HepG2 (cell line): ENCODE measurements around the gene GRM2. TPM values are rescaled to one million over a fixed set of nuclear protein-coding genes. Genes with fewer than 3 reads are reported as not detected.

Source experiments
- ATAC-seq: fragments of 200-7000 bp; cut with Tn5 transposase; 3 replicates; pipeline ENCODE4 v1.9.1; 2020; ENCODE audit warnings: mild to moderate bottlenecking, moderate library complexity
- BruUV-seq: library from RNA; stranded (reverse); fragments of 400-500 nt; replicated peaks from 2 replicates; lab custom pipeline; 2021; lab: Mats Ljungman, UMichigan
- CTCF ChIA-PET: fragments of 300-600 bp; formaldehyde crosslinking; extraction: SDS; loops from one replicate; lab custom pipeline; 2021; ENCODE audit warnings: low total read pairs, inconsistent platforms, low intra/inter-chr PET ratio; lab: Yijun Ruan, JAX
- POLR2A ChIA-PET: fragments of 350-600 bp; sonication (Branson Sonifier 250); formaldehyde crosslinking; loops from one replicate; lab custom pipeline; 2020; ENCODE audit warnings: antibody characterized with exemption, inconsistent platforms; lab: Yijun Ruan, JAX
- DNase-seq: peaks from one replicate; pipeline ENCODE4 v3.0.0-alpha.2; 2015; ENCODE audit warnings: low spot score
- FAIRE-seq: peaks from 3 replicates; lab custom pipeline; 2011; peaks lifted over from hg19 to GRCh38; lab: Jason Lieb, UNC
- H2AFZ ChIP-seq: one replicate; pipeline ENCODE4 v1.6.1; 2011; ENCODE audit warnings: low read length, inconsistent platforms
- H3K27ac ChIP-seq: fragments of 300-600 bp; 3 replicates; pipeline ENCODE4 v1.8.0; 2011; ENCODE audit warnings: mixed run types, mild to moderate bottlenecking, mixed read lengths, low read length, inconsistent platforms; ENCODE audit not compliant: insufficient read depth; ENCODE audit errors: extremely low read length
- H3K27me3 ChIP-seq, 2 experiments: fragments of 200-600 bp in 1 of 2; 2 replicates in 1 of 2; 3 replicates in 1 of 2; pipeline versions ENCODE4 v1.6.0 to v1.8.0; 2011; ENCODE audit warnings: low read length in 2 of 2, mild to moderate bottlenecking in 2 of 2, moderate library complexity in 2 of 2, inconsistent platforms in 1 of 2; ENCODE audit not compliant: insufficient read depth in 2 of 2, control insufficient read depth in 1 of 2
- H3K36me3 ChIP-seq, 2 experiments: fragments of 200-600 bp in 1 of 2; replicated peaks in 1 of 2; 2 replicates in 1 of 2; 3 replicates in 1 of 2; pipeline versions ENCODE4 v1.5.1 to v1.8.0; 2011; ENCODE audit warnings: low read length in 2 of 2, inconsistent platforms in 1 of 2; ENCODE audit not compliant: insufficient read depth in 2 of 2, control insufficient read depth in 1 of 2
- H3K4me1 ChIP-seq: 2 replicates; pipeline ENCODE4 v1.5.1; 2012; ENCODE audit warnings: low read length, inconsistent platforms; ENCODE audit not compliant: insufficient read depth
- H3K4me2 ChIP-seq: 2 replicates; pipeline ENCODE4 v1.6.0; 2011; ENCODE audit warnings: low read depth, low read length, inconsistent platforms
- H3K4me3 ChIP-seq, 3 experiments: fragments of 200-600 bp in 1 of 3; sonication (generic), shearing (Covaris generic) in 1 of 3; replicated peaks in 1 of 3; 2 replicates each; pipeline ENCODE4 v1.5.1; 2011 to 2016; ENCODE audit warnings: low read length in 3 of 3, inconsistent platforms in 2 of 3, low read depth in 2 of 3, mild to moderate bottlenecking in 2 of 3, control low read depth in 1 of 3, mixed read lengths in 1 of 3; ENCODE audit not compliant: insufficient read depth in 1 of 3
- H3K79me2 ChIP-seq: one replicate; pipeline ENCODE4 v1.6.1; 2011; ENCODE audit warnings: low read length, inconsistent platforms; ENCODE audit not compliant: insufficient read depth
- H3K9ac ChIP-seq: 2 replicates; pipeline ENCODE4 v1.6.0; 2011; ENCODE audit warnings: mild to moderate bottlenecking, low read depth, low read length, inconsistent platforms; ENCODE audit not compliant: insufficient read depth
- H3K9me3 ChIP-seq: 2 replicates; pipeline ENCODE4 v1.5.1; 2012; ENCODE audit warnings: mild to moderate bottlenecking, low read length
- H4K20me1 ChIP-seq: 2 replicates; pipeline ENCODE4 v1.6.0; 2011; ENCODE audit warnings: inconsistent platforms, mild to moderate bottlenecking, low read length, moderate library complexity; ENCODE audit not compliant: insufficient read depth
- ELF1 ChIP-seq: sonication (generic); formaldehyde crosslinking; IDR thresholded peaks from 2 replicates; pipeline ENCODE4 v1.4.0; 2020; ENCODE audit warnings: missing genetic modification reagents
- ELF3 ChIP-seq: IDR thresholded peaks from 2 replicates; pipeline ENCODE4 v1.6.1; 2016; ENCODE audit warnings: missing genetic modification reagents, missing compliant biosample characterization
- HNRNPL ChIP-seq: fragments of 200-400 bp; formaldehyde crosslinking; IDR thresholded peaks from 2 replicates; pipeline ENCODE4 v1.6.1; 2017; ENCODE audit warnings: mild to moderate bottlenecking, low read depth, low read length
- MIER3 ChIP-seq: IDR thresholded peaks from 2 replicates; pipeline ENCODE4 v1.6.1; 2016; ENCODE audit warnings: missing compliant biosample characterization, borderline replicate concordance
- PBX2 ChIP-seq: IDR thresholded peaks from 2 replicates; pipeline ENCODE4 v1.6.1; 2016; ENCODE audit warnings: control low read depth
- ZFP90 ChIP-seq: sonication (generic); formaldehyde crosslinking; IDR thresholded peaks from 2 replicates; pipeline ENCODE4 v1.8.0; 2022; ENCODE audit warnings: missing genetic modification reagents, mild to moderate bottlenecking, inconsistent platforms, borderline replicate concordance
- ZNF263 ChIP-seq: sonication (generic); formaldehyde crosslinking; IDR thresholded peaks from 2 replicates; pipeline ENCODE4 v1.4.0; 2020; ENCODE audit warnings: missing genetic modification reagents
- ZNF562 ChIP-seq: sonication (generic); formaldehyde crosslinking; IDR thresholded peaks from 2 replicates; pipeline ENCODE4 v1.8.0; 2022; ENCODE audit warnings: missing genetic modification reagents, borderline replicate concordance
- ZNF687 ChIP-seq: sonication (generic); formaldehyde crosslinking; IDR thresholded peaks from 2 replicates; pipeline ENCODE4 v1.5.1; 2020; ENCODE audit warnings: mild to moderate bottlenecking, missing genetic modification reagents, moderate library complexity
- WGBS: methylation state at CpG from one replicate; pipeline ENCODE4 v1.1.6; 2017; ENCODE audit warnings: low lambda C conversion rate; 5-methylcytosine and 5-hydroxymethylcytosine counted together
- in situ Hi-C: cut with HindIII; loops from 2 replicates; pipeline ENCODE4 v1.10.0; 2017; ENCODE audit warnings: low pct_unique_long_range_greater_than_20kb; ENCODE audit not compliant: extremely low pct_ligation_motif_present
- intact Hi-C: fragments of 100-400 bp; cut with micrococcal nuclease; formaldehyde crosslinking; loops from one replicate; pipeline ENCODE4 v1.10.0; 2022; ENCODE audit not compliant: unreplicated experiment
- polyA plus RNA-seq, 8 experiments: library from polyadenylated mRNA; depleted of rRNA in 3 of 8; stranded (reverse) in 7 of 8; unstranded in 1 of 8; fragments of >200 nt; fragmentation: Illumina TruSeq in 4 of 8; extraction: Trizol in 4 of 8; gene quantifications; 2 replicates each; pipeline versions ENCODE4 v1.2.1 to v1.2.3, GENCODE V29; 2011 to 2016; ENCODE audit warnings: low read depth in 4 of 8, missing spikeins in 1 of 8, mixed read lengths in 1 of 8; ENCODE audit not compliant: insufficient read depth in 1 of 8
- total RNA-seq, 5 experiments: library from RNA; depleted of rRNA; stranded (reverse); fragments of >200 nt; fragmentation: Illumina TruSeq; extraction: Trizol; gene quantifications; 2 replicates each; pipeline ENCODE4 v1.2.3, GENCODE V29; 2016; ENCODE audit warnings: low read depth in 1 of 5
- TF ChIP-seq, protein P1 (sequence below): sonication (generic); formaldehyde crosslinking; IDR thresholded peaks from 2 replicates; pipeline ENCODE4 v1.4.0; 2020; ENCODE audit warnings: missing genetic modification reagents, low read depth, mild to moderate bottlenecking, borderline replicate concordance
- TF ChIP-seq, protein P2 (sequence below): sonication (generic); formaldehyde crosslinking; conservative IDR thresholded peaks from 2 replicates; pipeline ENCODE4 v1.8.1; 2023; ENCODE audit warnings: missing genetic modification reagents

The GRM2 gene
- total and polyA plus RNA-seq, 2 of the 13 experiments (the other 11 are each of a cell fraction or from before 2014, with no cell fraction given), result 0.04 to 0.07 TPM

DNA sequence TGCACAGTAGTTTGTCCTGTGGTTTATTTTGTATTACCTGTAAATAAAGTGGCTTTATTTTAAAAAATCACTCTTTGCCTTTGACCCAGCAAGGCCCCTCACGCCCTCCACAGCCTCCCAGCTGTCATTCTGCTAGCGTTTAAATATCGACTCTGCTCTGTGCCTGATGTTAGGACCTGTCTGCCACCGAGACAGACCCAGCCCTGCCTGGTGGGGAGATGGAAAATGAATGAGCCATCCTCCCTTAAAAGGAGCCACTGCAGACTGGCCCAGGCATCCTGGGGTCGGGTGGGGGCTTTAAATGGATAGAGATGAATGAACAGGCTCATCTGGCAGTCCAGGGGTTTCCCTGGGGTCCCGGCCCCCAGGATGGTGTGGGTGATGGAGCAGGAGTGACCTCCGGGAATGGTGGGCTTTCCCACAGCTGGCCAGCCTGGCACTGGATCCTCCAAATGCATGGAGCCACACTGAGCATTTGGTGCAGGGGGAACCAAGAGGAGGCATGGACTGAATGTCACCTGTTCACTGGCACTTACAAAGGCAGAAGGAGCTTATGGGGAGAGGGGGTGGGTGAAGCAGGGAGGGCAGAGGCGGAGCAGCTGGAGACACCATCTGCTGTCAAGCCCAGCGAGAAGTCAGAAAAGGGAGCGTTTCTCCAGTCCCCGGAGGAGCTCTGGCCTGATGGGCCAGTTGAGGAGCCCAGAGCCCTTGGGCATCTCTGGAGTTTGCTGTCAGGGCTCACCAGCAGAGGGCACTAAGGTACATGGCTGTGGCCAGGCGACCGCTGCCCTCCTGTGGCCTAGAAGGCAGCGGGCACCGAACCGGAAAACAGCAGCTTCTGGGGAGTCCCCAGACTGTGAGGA lies 11.9 kb downstream of the GRM2 start:
- H3K36me3 ChIP-seq, result no peaks in the 10 kb centered on the region
- H3K9me3 ChIP-seq, result no peaks in the 10 kb centered on the region
- no peak overlapping the region for H2AFZ ChIP-seq
- POLR2A ChIA-PET, result no interaction called here
- CTCF ChIA-PET, result interaction anchor here (1.7 kb wide), 1 partner anchor 81 kb away, joined by 5 read pairs; no protein-coding TSS in a partner anchor
- 0 out of 5 replicates have a peak, but pooled peaks cover 0 to 2% of the 10 kb centered on the region in 2 experiments for H3K27me3 ChIP-seq
- DNase-seq (peak; percentile 64), ATAC-seq (peak; percentile 94), FAIRE-seq (no peak)
- H3K79me2 ChIP-seq, result no peaks in the 10 kb centered on the region
- in situ Hi-C loops (no loop called here), intact Hi-C loops (loop anchor here (1.0 kb wide), 1 partner anchor 82 kb away; no protein-coding TSS in a partner anchor)
- no peak overlapping the region for H3K27ac ChIP-seq
- H3K9ac ChIP-seq, result no peak overlapping the region
- H3K4me2 ChIP-seq, result no peak overlapping the region
- peaks cover 12% of the 10 kb centered on the region for H3K4me1 ChIP-seq
- no peaks in the 10 kb centered on the region for H4K20me1 ChIP-seq
- 10% methylated on average over 15 of the region's 16 CpGs for WGBS
- H3K4me3 ChIP-seq, result no peak overlapping the region
- BruUV-seq, result no TSS peak
- TF ChIP-seq MIER3 (no peak), ELF3 (peak; percentile 32; the same call in 1 of the 2 replicates), HNRNPL (peak; percentile 72; the same call in 1 of the 2 replicates), ELF1 (CRISPR knock-in tag) (peak; percentile 41; the same call in 1 of the 2 replicates), ZNF562 (CRISPR knock-in tag) (no peak), ZNF687 (CRISPR knock-in tag) (peak; percentile 47), ZNF263 (CRISPR knock-in tag) (0 out of 2 replicates have a peak, but pooled peaks have one; percentile 27), ZFP90 (CRISPR knock-in tag) (0 out of 2 replicates have a peak, but pooled peaks have one; percentile 26), PBX2 (CRISPR knock-in tag) (no peak)
- TF ChIP-seq, protein P1, sequence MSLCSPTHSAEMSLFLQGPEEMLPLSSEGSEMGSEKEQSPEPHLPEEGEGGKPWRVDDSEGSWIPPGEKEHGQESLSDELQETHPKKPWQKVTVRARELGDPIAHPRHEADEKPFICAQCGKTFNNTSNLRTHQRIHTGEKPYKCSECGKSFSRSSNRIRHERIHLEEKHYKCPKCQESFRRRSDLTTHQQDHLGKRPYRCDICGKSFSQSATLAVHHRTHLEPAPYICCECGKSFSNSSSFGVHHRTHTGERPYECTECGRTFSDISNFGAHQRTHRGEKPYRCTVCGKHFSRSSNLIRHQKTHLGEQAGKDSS (CRISPR knock-in tag), result peak; percentile 46; the same call in 1 of the 2 replicates
- TF ChIP-seq, protein P2, sequence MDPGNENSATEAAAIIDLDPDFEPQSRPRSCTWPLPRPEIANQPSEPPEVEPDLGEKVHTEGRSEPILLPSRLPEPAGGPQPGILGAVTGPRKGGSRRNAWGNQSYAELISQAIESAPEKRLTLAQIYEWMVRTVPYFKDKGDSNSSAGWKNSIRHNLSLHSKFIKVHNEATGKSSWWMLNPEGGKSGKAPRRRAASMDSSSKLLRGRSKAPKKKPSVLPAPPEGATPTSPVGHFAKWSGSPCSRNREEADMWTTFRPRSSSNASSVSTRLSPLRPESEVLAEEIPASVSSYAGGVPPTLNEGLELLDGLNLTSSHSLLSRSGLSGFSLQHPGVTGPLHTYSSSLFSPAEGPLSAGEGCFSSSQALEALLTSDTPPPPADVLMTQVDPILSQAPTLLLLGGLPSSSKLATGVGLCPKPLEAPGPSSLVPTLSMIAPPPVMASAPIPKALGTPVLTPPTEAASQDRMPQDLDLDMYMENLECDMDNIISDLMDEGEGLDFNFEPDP (CRISPR knock-in tag), result no peak
